GM12801 (cell line): Measurements from ENCODE around the gene CCDC57.

Source experiments
- CTCF ChIP-seq: IDR thresholded peaks from one replicate; pipeline ENCODE4 v1.5.1; 2011; ENCODE audit warnings: control low read depth; ENCODE audit not compliant: insufficient read length; ENCODE audit errors: extremely low read depth

Gene CCDC57

DNA sequence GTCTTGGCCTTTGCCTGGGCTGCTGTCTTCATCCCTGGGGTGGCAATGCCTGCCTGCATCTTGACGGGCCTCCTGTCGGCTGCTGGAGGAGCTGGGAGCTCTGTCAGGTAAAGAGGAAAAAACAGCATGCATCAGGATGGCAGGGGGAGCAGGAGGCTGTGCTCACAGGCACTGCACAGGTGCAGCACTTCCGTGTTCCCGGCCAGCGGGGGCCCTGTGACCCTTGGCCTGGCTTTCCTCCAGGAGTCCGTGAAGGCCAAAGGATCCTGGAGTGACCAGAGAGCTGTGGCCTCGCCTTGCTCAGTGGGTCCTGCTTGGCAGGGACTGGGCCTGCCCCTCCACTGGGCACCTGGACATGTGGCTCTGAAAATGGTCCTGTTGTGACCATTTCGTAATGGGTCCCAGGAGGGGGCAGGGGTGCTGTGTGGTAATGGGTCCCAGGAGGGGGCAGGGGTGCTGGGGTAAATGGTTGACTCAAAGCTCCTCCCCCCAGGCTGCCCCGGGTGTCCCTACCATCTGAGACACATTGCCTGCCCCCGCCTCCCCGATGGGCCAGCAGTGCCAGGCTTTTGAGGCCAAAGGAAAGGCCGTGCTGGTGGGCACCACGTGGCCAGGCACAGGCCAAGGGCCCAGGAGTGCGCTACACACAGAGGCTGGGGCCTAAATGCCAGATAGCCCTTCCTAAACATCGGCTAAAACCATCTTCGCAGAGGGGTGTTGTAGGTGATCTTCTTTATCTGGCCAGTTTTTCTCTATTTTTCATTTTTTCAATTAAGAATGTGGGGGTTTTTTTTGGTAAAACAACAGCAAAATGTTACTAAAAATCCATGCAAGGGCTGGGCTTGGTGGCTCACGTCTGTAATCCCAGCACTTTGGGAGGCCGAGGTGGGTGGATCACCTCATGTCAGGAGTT is 110.6 kb downstream of the CCDC57 start:
- TF ChIP-seq CTCF, result no peak

GRCh38 chr17:82101301-82101715 is 111.3 kb downstream of the CCDC57 start:
- TF ChIP-seq CTCF, result no peak

DNA sequence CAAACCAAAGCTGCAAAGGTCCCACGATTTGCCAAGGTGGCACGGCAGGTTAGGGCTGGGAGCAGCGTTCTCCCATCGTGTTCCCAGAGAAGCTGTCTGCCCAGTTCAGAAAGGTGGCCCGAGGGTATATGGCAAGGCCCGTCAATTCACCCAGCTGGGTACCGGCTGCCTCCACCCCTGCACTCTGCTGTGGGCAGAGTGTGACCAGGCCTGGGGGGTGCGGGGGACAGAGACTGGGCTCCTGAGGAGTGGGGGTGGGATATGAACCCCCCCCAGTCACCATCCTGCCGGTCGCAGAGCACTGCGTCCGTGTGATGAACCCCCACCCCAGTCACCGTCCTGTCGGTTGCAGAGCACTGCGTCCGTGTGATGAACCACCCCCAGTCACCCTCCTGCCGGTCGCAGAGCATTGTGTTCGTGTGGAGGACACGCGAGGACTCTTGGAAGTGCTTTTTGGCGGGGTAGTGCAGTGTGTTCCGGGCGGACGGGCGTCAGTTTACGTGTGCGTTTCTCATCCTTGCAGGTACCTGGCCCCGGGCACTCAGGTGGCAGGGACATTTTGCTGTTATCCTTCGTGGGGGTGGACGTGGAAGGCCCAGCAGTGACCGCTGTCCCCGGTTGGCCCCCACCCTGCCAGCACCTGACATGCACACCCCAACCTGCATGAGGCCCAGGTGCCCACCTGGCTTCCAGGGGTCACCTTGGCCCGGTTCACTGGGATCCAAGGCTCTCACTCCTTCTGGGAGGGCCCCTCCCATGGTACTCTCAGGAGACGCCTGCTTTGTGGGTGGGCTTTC is 111.9 kb downstream of the CCDC57 start:
- no peak for TF ChIP-seq CTCF

- no peak for TF ChIP-seq CTCF
Measured at GRCh38 chr17:82098939-82099763, 113.5 kb downstream of the CCDC57 start.

- no peak for TF ChIP-seq CTCF
Measured at GRCh38 chr17:82098169-82098938, 114.3 kb downstream of the CCDC57 start, which contains the start of gene FASN. TSS of gene FASN (minus strand) at chr17:82098236. CDS start at chr17:82096445, 1,791 bp downstream.

DNA sequence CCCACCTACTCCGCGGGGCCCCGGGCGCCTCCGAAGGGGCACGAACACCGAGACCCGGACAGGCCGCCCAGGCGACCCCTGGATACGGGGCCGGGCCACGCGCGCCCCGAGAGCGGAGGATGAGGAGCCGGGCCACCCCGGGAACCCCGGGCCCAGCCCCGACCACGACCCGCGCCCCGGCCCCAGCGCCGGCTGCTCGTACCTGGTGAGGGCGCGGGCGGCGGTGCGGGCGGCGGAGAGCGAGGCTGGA is 114.8 kb downstream of the CCDC57 start:
- no peak for TF ChIP-seq CTCF
